Kidney epithelial cell (primary cell): ENCODE results near the gene XXYLT1. TPM values are rescaled to one million over a fixed set of nuclear protein-coding genes. Genes with fewer than 3 reads are reported as not detected.
"Not testable (repeated sequence)": the region's sequence is repeated elsewhere in the genome, so short reads cannot be mapped to it uniquely, and the experiment has no call there.

Experiments used
- DNase-seq: peaks from one replicate; pipeline ENCODE4 v3.0.0-alpha.2; 2010; ENCODE audit warnings: low read depth
- H3K27me3 ChIP-seq: 2 replicates; pipeline ENCODE4 v1.6.0; 2011; ENCODE audit warnings: low read length; ENCODE audit not compliant: control insufficient read depth, insufficient read depth
- H3K36me3 ChIP-seq: 2 replicates; pipeline ENCODE4 v1.5.1; 2011; ENCODE audit warnings: low read length; ENCODE audit not compliant: control insufficient read depth, insufficient read depth
- H3K4me3 ChIP-seq: 2 replicates; pipeline ENCODE4 v1.5.1; 2011; ENCODE audit warnings: low read depth, mild to moderate bottlenecking, control low read depth, low read length
- total RNA-seq: library from RNA; depleted of rRNA; stranded (reverse); fragments of >200 nt; gene quantifications from 2 replicates; pipeline ENCODE4 v1.2.3, GENCODE V29; 2015
- TF ChIP-seq, protein P1 (sequence below): IDR thresholded peaks from 2 replicates; pipeline ENCODE4 v1.5.1; 2011; ENCODE audit warnings: mild to moderate bottlenecking, moderate library complexity, low read length, control low read depth, inconsistent platforms; ENCODE audit not compliant: insufficient read depth, poor library complexity, severe bottlenecking

The XXYLT1 gene
- total RNA-seq, 1 donor from 2014 or later, result 18.7 TPM

GRCh38 chr3:195093731-195094130 lies 177.2 kb downstream of the XXYLT1 start:
- H3K36me3 ChIP-seq, result no peaks in the 10 kb centered on the region
- no peaks in the 10 kb centered on the region for H3K27me3 ChIP-seq
- H3K4me3 ChIP-seq, result no peak overlapping the region
- TF ChIP-seq, protein P1, sequence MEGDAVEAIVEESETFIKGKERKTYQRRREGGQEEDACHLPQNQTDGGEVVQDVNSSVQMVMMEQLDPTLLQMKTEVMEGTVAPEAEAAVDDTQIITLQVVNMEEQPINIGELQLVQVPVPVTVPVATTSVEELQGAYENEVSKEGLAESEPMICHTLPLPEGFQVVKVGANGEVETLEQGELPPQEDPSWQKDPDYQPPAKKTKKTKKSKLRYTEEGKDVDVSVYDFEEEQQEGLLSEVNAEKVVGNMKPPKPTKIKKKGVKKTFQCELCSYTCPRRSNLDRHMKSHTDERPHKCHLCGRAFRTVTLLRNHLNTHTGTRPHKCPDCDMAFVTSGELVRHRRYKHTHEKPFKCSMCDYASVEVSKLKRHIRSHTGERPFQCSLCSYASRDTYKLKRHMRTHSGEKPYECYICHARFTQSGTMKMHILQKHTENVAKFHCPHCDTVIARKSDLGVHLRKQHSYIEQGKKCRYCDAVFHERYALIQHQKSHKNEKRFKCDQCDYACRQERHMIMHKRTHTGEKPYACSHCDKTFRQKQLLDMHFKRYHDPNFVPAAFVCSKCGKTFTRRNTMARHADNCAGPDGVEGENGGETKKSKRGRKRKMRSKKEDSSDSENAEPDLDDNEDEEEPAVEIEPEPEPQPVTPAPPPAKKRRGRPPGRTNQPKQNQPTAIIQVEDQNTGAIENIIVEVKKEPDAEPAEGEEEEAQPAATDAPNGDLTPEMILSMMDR, result no peak
- no peak for DNase-seq

GRCh38 chr3:195087840-195088601 lies 182.9 kb downstream of the XXYLT1 start:
- not testable (repeated sequence) for H3K27me3 ChIP-seq, DNase-seq, H3K36me3 ChIP-seq
- peak overlapping the region; percentile 9 for H3K4me3 ChIP-seq

DNA sequence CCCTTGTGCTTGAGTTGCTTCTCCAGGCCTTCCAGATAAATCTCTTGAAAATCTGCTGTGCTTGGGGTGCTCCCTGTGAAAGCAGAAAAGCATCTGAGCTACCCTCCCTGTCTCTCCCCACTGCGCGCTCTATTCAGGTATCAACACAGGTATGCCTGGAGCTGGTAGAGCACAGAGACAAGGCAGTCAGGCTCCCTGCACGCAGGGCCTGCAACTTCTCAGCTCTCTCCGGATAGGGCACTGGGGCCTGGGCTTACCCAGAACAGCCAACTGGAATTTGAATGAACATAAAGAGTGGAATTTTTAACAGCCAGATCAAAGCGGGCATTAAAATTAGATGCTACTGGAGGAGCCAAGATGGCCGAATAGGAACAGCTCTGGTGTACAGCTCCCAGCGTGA lies 183.6 kb downstream of the XXYLT1 start:
- Histone ChIP-seq H3K4me3 (no peak overlapping the region), H3K27me3 (peaks cover 2% of the 10 kb centered on the region), H3K36me3 (no peaks in the 10 kb centered on the region)
- DNase-seq, result no peak
- TF ChIP-seq, protein P1, result no peak

DNA sequence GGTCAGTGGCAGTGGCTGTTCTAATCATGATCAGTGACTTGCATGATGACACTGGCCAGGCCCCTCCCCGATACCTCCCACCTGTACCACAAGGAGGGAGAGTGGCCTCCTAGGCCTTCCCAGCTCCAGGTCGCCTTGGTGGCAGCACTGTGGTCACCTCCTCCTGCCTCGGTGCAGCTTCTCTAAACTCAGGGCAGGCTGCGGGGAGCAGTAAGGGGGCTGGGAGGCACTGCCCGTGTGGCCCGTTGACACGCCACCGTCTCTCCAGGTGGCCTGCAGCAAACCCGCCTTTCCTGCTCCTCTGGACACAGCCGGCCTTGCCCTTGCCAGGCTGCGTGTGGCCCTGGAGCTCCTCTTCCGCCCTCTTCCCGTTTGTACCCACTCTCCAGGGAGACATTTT lies 184.1 kb downstream of the XXYLT1 start:
- DNase-seq, result no peak
- Histone ChIP-seq H3K27me3 (peaks cover 2% of the 10 kb centered on the region), H3K4me3 (no peak overlapping the region), H3K36me3 (no peaks in the 10 kb centered on the region)
- TF ChIP-seq, protein P1, result no peak

DNA sequence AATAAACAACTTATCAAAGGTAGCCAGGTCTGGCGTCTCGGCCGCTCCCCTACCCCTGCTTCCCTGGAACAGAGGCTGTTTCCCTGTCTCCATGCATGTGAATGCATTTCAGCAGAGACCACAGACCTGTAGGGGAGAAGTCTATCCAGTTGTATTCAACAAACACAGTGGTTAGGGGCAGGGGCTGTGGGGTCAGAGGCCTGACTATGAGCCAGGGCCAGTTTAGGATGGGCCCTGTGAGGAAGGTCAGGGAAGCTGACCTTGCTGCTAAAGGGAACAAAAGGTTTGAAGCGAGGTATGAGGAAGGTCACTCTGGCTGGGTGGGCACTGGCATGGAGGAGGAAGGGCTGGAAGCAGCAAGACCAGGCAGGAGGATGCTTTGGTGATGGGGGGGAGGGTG lies 184.6 kb downstream of the XXYLT1 start:
- TF ChIP-seq, protein P1, result no peak
- H3K36me3 ChIP-seq, result no peaks in the 10 kb centered on the region
- H3K27me3 ChIP-seq, result peaks cover 2% of the 10 kb centered on the region
- no peak overlapping the region for H3K4me3 ChIP-seq
- no peak for DNase-seq

DNA sequence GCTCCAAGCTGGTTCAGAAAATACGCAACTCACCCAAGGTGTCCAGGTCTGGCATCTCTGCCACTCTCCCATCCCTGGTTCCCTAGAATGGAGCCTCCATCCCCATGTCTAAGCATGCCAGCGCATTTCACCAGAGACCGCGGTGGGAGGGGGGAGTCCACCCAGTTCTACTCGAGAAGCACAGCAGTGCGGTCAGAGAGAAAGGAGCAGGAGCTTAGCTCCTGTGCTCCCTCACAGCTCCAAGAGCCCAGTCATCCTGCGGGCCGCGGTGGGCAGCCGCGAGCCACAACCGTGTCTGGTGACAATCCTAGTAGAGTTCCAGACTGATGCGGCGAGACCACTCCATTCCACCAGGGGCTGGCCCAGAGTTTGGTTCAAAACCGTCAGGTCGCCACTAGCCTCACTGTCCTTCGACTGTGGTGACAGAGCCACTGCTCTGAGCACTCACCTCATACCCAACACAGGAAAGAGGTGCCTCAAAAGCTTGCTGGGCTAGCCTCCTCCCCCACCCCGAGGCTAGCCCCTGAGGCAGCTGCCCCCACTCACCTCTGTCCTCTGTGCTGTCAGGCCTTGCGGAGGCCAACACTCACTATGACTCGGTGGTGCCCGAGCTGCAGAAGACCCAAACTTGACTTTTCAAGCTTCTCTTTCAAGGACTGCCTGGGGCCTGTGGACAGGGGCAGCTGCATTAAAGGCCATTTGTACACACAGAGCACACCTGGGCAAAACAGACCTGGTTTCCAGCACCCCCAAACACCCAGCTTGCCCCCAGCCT lies 185.4 kb downstream of the XXYLT1 start:
- DNase-seq, result no peak
- H3K4me3 ChIP-seq, result no peak overlapping the region
- H3K36me3 ChIP-seq, result no peaks in the 10 kb centered on the region
- peaks cover 2% of the 10 kb centered on the region for H3K27me3 ChIP-seq
- TF ChIP-seq, protein P1, result no peak
